Endothelial cell of umbilical vein (primary cell): ENCODE results near the gene ZIC2.

Source experiments
- CTCF ChIP-seq, 2 donors: IDR thresholded peaks; 1 replicate in 1 of 2; 2 replicates in 1 of 2; pipeline ENCODE4 v1.5.1; 2011; ENCODE audit warnings: low read length in 2 of 2, mild to moderate bottlenecking in 2 of 2, moderate library complexity in 2 of 2, control low read depth in 1 of 2, inconsistent platforms in 1 of 2, low read depth in 1 of 2; ENCODE audit not compliant: insufficient read depth in 1 of 2; ENCODE audit errors: extremely low read depth in 1 of 2
- EZH2 ChIP-seq: IDR thresholded peaks from 2 replicates; pipeline ENCODE4 v1.6.1; 2012; ENCODE audit warnings: borderline replicate concordance, low read depth, mild to moderate bottlenecking, moderate library complexity, low read length, inconsistent platforms; ENCODE audit not compliant: severe bottlenecking
- JUN ChIP-seq: IDR thresholded peaks from 2 replicates; pipeline ENCODE4 v1.6.1; 2011; ENCODE audit warnings: borderline replicate concordance, low read depth; ENCODE audit not compliant: insufficient read length, insufficient read depth
- POLR2A ChIP-seq: IDR thresholded peaks from 2 replicates; pipeline ENCODE4 v1.6.1; 2012; ENCODE audit warnings: low read depth, mild to moderate bottlenecking, control low read depth, low read length

- TF ChIP-seq JUN (no peak), POLR2A (no peak), CTCF (IDR thresholded peaks at IDR 0.05; ENCODE audit: extremely low read depth in 1 of 2, insufficient read depth in 1 of 2, low read depth in 1 of 2, low read length in 2 of 2) (no peak), EZH2 (no peak)
Observed at GRCh38 chr13:99996381-99996973, 14.9 kb downstream of the ZIC2 start.
